Parathyroid adenoma (tissue), 2 donors: ENCODE results near the gene TTLL12.

Experiments
- H2AFZ ChIP-seq: fragments of 300-600 bp; sonication (generic); one replicate; pipeline ENCODE4 v1.7.0; 2017; ENCODE audit warnings: antibody characterized with exemption, mild to moderate bottlenecking
- H3K27ac ChIP-seq: fragments of 300-600 bp; sonication (generic); one replicate; pipeline ENCODE4 v1.7.0; 2017
- H3K27me3 ChIP-seq: fragments of 300-600 bp; sonication (generic); one replicate; pipeline ENCODE4 v1.7.0; 2017; ENCODE audit warnings: low read length; ENCODE audit not compliant: control insufficient read depth, insufficient read depth
- H3K36me3 ChIP-seq: fragments of 300-600 bp; sonication (generic); one replicate; pipeline ENCODE4 v1.7.0; 2017; ENCODE audit warnings: low read length; ENCODE audit not compliant: control insufficient read depth, insufficient read depth
- H3K4me1 ChIP-seq: fragments of 300-600 bp; sonication (generic); one replicate; pipeline ENCODE4 v1.7.0; 2017; ENCODE audit warnings: control low read depth
- H3K4me2 ChIP-seq: fragments of 300-600 bp; sonication (generic); one replicate; pipeline ENCODE4 v1.7.0; 2017; ENCODE audit warnings: low read length
- H3K4me3 ChIP-seq: fragments of 300-600 bp; sonication (generic); one replicate; pipeline ENCODE4 v1.7.0; 2017; ENCODE audit warnings: low read depth, low read length
- H3K79me2 ChIP-seq: fragments of 300-600 bp; sonication (generic); one replicate; pipeline ENCODE4 v1.7.0; 2017; ENCODE audit warnings: control low read depth
- H3K9ac ChIP-seq: fragments of 300-600 bp; sonication (generic); one replicate; pipeline ENCODE4 v1.7.0; 2017; ENCODE audit warnings: mild to moderate bottlenecking
- H3K9me3 ChIP-seq: fragments of 300-600 bp; sonication (generic); one replicate; pipeline ENCODE4 v1.7.0; 2017; ENCODE audit warnings: low read length; ENCODE audit not compliant: control insufficient read depth
- CTCF ChIP-seq: fragments of 300-600 bp; sonication (generic); IDR thresholded peaks from one replicate; pipeline ENCODE4 v1.7.0; 2017; ENCODE audit warnings: antibody characterized with exemption, mild to moderate bottlenecking
- donor health status: primary hyperparathyroidism.

Gene TTLL12

GRCh38 chr22:43170131-43170480 lies 16.8 kb downstream of the TTLL12 start:
- no peaks in the 10 kb centered on the region for H3K4me1 ChIP-seq
- H3K4me2 ChIP-seq = no peak overlapping the region
- H3K27me3 ChIP-seq = no peaks in the 10 kb centered on the region
- H3K9ac ChIP-seq = no peak overlapping the region
- H3K4me3 ChIP-seq = no peak overlapping the region
- H2AFZ ChIP-seq = no peak overlapping the region
- no peak overlapping the region for H3K27ac ChIP-seq
- no peaks in the 10 kb centered on the region for H3K36me3 ChIP-seq
- no peak for TF ChIP-seq CTCF
- no peaks in the 10 kb centered on the region for H3K9me3 ChIP-seq
- no peaks in the 10 kb centered on the region for H3K79me2 ChIP-seq

GRCh38 chr22:43169310-43170130 lies 17.4 kb downstream of the TTLL12 start:
- Histone ChIP-seq H3K36me3 (no peaks in the 10 kb centered on the region), H3K4me3 (no peak overlapping the region), H3K4me1 (no peaks in the 10 kb centered on the region), H3K9ac (no peak overlapping the region), H3K9me3 (no peaks in the 10 kb centered on the region), H3K4me2 (no peak overlapping the region), H3K79me2 (no peaks in the 10 kb centered on the region), H3K27me3 (no peaks in the 10 kb centered on the region), H2AFZ (no peak overlapping the region), H3K27ac (no peak overlapping the region)
- TF ChIP-seq CTCF = no peak

GRCh38 chr22:43168471-43169309 lies 18.2 kb downstream of the TTLL12 start:
- H3K36me3 ChIP-seq = no peaks in the 10 kb centered on the region
- no peaks in the 10 kb centered on the region for H3K4me1 ChIP-seq
- no peak overlapping the region for H3K9ac ChIP-seq
- H3K27ac ChIP-seq = no peak overlapping the region
- H3K79me2 ChIP-seq = no peaks in the 10 kb centered on the region
- no peaks in the 10 kb centered on the region for H3K9me3 ChIP-seq
- no peak for TF ChIP-seq CTCF
- no peak overlapping the region for H2AFZ ChIP-seq
- H3K4me3 ChIP-seq = no peak overlapping the region
- H3K4me2 ChIP-seq = no peak overlapping the region
- H3K27me3 ChIP-seq = no peaks in the 10 kb centered on the region

- H3K27me3 ChIP-seq = no peaks in the 10 kb centered on the region
- H3K27ac ChIP-seq = no peak overlapping the region
- H2AFZ ChIP-seq = no peak overlapping the region
- no peak for TF ChIP-seq CTCF
- H3K4me3 ChIP-seq = no peak overlapping the region
- no peaks in the 10 kb centered on the region for H3K4me1 ChIP-seq
- no peaks in the 10 kb centered on the region for H3K79me2 ChIP-seq
- H3K36me3 ChIP-seq = no peaks in the 10 kb centered on the region
- no peak overlapping the region for H3K9ac ChIP-seq
- H3K9me3 ChIP-seq = no peaks in the 10 kb centered on the region
- H3K4me2 ChIP-seq = no peak overlapping the region
Observed at GRCh38 chr22:43167001-43167589, 19.8 kb downstream of the TTLL12 start.
